Spleen (tissue), 11 donors: ENCODE data around the gene FARP1. TPM values are rescaled to one million over a fixed set of nuclear protein-coding genes. Genes with fewer than 3 reads are reported as not detected.
A peak's percentile ranks its signal among the peaks of the same experiment; 100 is the strongest.

Experiments
- DNase-seq: peaks from one replicate; pipeline ENCODE4 v3.0.0-alpha.2; 2020
- H3K27ac ChIP-seq, 8 donors: fragments of 200-600 bp; sonication (generic) in 7 of 8; 1 replicate in 4 of 8; 2 replicates in 4 of 8; pipeline versions ENCODE4 v1.5.0 to v1.8.0; 2016 to 2021; ENCODE audit warnings: inconsistent platforms in 4 of 8, mild to moderate bottlenecking in 4 of 8, moderate library complexity in 1 of 8
- H3K27me3 ChIP-seq, 7 donors: fragments of 200-600 bp; sonication (generic) in 6 of 7; replicated peaks in 1 of 7; 1 replicate in 4 of 7; 2 replicates in 3 of 7; pipeline versions ENCODE4 v1.5.0 to v1.8.0; 2016 to 2021; ENCODE audit warnings: inconsistent platforms in 3 of 7, mild to moderate bottlenecking in 1 of 7
- H3K36me3 ChIP-seq, 6 donors: fragments of 200-600 bp; sonication (generic) in 5 of 6; 1 replicate in 4 of 6; 2 replicates in 2 of 6; pipeline versions ENCODE4 v1.5.0 to v1.8.0; 2016 to 2021; ENCODE audit warnings: inconsistent platforms in 2 of 6
- H3K4me1 ChIP-seq, 6 donors: fragments of 200-600 bp; sonication (generic) in 5 of 6; 1 replicate in 3 of 6; 2 replicates in 3 of 6; pipeline versions ENCODE4 v1.5.0 to v1.8.0; 2016 to 2021; ENCODE audit warnings: inconsistent platforms in 3 of 6
- H3K4me3 ChIP-seq, 8 donors: fragments of 200-600 bp; sonication (generic) in 7 of 8; 1 replicate in 4 of 8; 2 replicates in 4 of 8; pipeline versions ENCODE4 v1.5.0 to v1.8.0; 2016 to 2021; ENCODE audit warnings: inconsistent platforms in 4 of 8, mild to moderate bottlenecking in 4 of 8, moderate library complexity in 2 of 8
- H3K9me3 ChIP-seq, 8 donors: fragments of 200-600 bp; sonication (generic) in 7 of 8; 1 replicate in 4 of 8; 2 replicates in 4 of 8; pipeline versions ENCODE4 v1.5.0 to v1.8.0; 2016 to 2021; ENCODE audit warnings: inconsistent platforms in 4 of 8
- POLR2A ChIP-seq, 3 donors: fragments of 450-650 bp; IDR thresholded peaks; one replicate each; pipeline ENCODE4 v1.5.1; 2017; ENCODE audit warnings: antibody characterized with exemption in 3 of 3, mild to moderate bottlenecking in 1 of 3
- POLR2AphosphoS5 ChIP-seq, 3 donors: sonication (generic); formaldehyde crosslinking; IDR thresholded peaks; one replicate each; pipeline ENCODE4 v1.5.1; 2017; ENCODE audit warnings: antibody characterized with exemption in 3 of 3
- WGBS, 5 donors: extraction: QIAGEN DNeasy Blood & Tissue Kit in 3 of 5; methylation state at CpG; one replicate each; pipeline versions ENCODE4 v1.1.5 to v1.1.7; 2013 to 2018; 5-methylcytosine and 5-hydroxymethylcytosine counted together
- intact Hi-C: fragments of 100-400 bp; cut with DNase I; formaldehyde crosslinking; loops from one replicate; pipeline ENCODE4 v1.15.0; 2023; ENCODE audit warnings: low total_unique reads
- polyA plus RNA-seq, 3 donors: library from polyadenylated mRNA; stranded (reverse); fragments of 200-250 nt; gene quantifications; one replicate each; pipeline ENCODE4 v1.2.1, GENCODE V29; 2013
- total RNA-seq, 7 donors: library from RNA; depleted of rRNA in 3 of 7; stranded (reverse); fragments of >200 nt in 3 of 7; fragmentation: NEBNext Ultra II Directional in 4 of 7; extraction: Animal tissue kit (Norgen Biotek cat#: 25700) in 4 of 7; gene quantifications; one replicate each; pipeline versions ENCODE4 v1.1.0 to v1.2.1, GENCODE V29; 2016 to 2021
- TF ChIP-seq, protein P1 (sequence below), 11 experiments: fragments of 200-600 bp in 7 of 11; fragments of 450-650 bp in 4 of 11; sonication (generic) in 4 of 11; IDR thresholded peaks in 8 of 11; conservative IDR thresholded peaks in 3 of 11; 1 replicate in 7 of 11; 2 replicates in 4 of 11; pipeline versions ENCODE4 v1.4.0 to v1.8.0; 2016 to 2021; ENCODE audit warnings: antibody characterized with exemption in 11 of 11, inconsistent platforms in 4 of 11, mild to moderate bottlenecking in 1 of 11
- donor health status: healthy with polysubstance abuse.
- donor health status: DM: no; HTN: no; CAD: no; lungs with moderate emphysema.
- donor health status: DM: no; HTN: no; CAD: no.
- donor health status: Bipolar disorder and iron deficiency.
- donor health status: healthy.
- donor health status: DM: no; HTN: no; CAD: no.
- donor health status: DM: yes; HTN: yes; CAD: no.

The FARP1 gene
- total and polyA plus RNA-seq, 10 donors = 3.7 to 60.9 (median 33.0) TPM

GRCh38 chr13:98487016-98487415 is 344.1 kb downstream of the FARP1 start:
- Histone ChIP-seq H3K4me3 (no peak overlapping the region), H3K27me3 (no peaks in the 10 kb centered on the region), H3K36me3 (peaks cover 0 to 6% (median 0%) of the 10 kb centered on the region in 6 donors), H3K9me3 (no peaks in the 10 kb centered on the region), H3K4me1 (peaks cover 53 to 100% (median 96%) of the 10 kb centered on the region in 6 donors), H3K27ac (no peak overlapping the region)
- TF ChIP-seq, protein P1, sequence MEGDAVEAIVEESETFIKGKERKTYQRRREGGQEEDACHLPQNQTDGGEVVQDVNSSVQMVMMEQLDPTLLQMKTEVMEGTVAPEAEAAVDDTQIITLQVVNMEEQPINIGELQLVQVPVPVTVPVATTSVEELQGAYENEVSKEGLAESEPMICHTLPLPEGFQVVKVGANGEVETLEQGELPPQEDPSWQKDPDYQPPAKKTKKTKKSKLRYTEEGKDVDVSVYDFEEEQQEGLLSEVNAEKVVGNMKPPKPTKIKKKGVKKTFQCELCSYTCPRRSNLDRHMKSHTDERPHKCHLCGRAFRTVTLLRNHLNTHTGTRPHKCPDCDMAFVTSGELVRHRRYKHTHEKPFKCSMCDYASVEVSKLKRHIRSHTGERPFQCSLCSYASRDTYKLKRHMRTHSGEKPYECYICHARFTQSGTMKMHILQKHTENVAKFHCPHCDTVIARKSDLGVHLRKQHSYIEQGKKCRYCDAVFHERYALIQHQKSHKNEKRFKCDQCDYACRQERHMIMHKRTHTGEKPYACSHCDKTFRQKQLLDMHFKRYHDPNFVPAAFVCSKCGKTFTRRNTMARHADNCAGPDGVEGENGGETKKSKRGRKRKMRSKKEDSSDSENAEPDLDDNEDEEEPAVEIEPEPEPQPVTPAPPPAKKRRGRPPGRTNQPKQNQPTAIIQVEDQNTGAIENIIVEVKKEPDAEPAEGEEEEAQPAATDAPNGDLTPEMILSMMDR (IDR thresholded peaks at IDR 0.05 in 8 of 11, conservative IDR thresholded peaks at IDR 0.05 in 3 of 11) = no peak
- TF ChIP-seq POLR2AphosphoS5 (IDR thresholded peaks at IDR 0.05) (no peak), POLR2A (IDR thresholded peaks at IDR 0.05) (no peak)
- DNase-seq = no peak
- intact Hi-C loops = no loop called here
- WGBS, 5 donors = 91 to 97% (median 93%) methylated on average over 5 of the region's 5 CpGs

DNA sequence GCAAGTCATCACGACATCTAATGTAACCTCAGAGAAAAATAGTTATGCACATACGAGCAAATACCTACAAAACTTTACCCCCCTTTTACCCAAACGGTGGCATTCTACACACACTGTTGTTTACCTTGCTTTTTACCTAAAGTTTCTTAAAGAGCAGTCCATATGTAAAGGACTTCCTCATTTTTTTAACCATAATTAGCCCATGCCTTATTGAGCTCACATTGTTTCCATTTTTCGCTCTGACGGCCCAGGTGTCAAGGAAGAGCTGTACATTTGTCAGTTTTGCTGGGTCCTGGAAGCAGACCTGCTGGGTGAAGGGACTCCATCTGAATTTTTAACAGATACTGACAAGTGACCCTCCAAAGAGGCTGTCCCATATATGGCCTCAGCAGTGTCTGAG is 344.6 kb downstream of the FARP1 start:
- Histone ChIP-seq H3K27me3 (no peaks in the 10 kb centered on the region), H3K4me3 (no peak overlapping the region), H3K4me1 (peaks cover 57 to 100% (median 96%) of the 10 kb centered on the region in 6 donors), H3K36me3 (peaks cover 0 to 6% (median 0%) of the 10 kb centered on the region in 6 donors), H3K27ac (no peak overlapping the region), H3K9me3 (no peaks in the 10 kb centered on the region)
- no peak for DNase-seq
- WGBS, 5 donors = 59 to 70% (median 62%) methylated on average over 5 of the region's 5 CpGs
- TF ChIP-seq, protein P1 (IDR thresholded peaks at IDR 0.05 in 8 of 11, conservative IDR thresholded peaks at IDR 0.05 in 3 of 11) = no peak
- TF ChIP-seq POLR2A (IDR thresholded peaks at IDR 0.05) = no peak
- intact Hi-C loops = no loop called here

DNA sequence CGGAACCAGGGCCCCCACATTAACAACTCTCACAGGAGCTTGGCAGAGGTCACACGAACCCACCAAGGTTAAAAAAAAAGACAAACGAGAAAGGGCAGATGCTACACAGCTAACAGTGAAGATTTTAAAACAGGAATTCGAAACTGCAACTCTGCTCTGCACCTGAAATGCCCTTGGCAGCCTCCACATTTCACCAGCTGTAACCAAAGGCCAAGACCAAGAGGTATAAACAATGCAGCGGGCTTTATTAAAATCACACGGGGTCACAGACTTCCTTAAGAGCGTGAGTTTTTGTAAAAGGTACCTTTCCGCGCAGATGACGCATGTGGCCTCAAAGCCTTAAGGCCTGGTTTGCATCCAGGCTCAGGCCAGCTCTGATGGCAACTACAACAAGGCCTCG is 345.8 kb downstream of the FARP1 start:
- Histone ChIP-seq H3K36me3 (peaks cover 0 to 6% (median 0%) of the 10 kb centered on the region in 6 donors), H3K4me1 (peaks cover 49 to 100% (median 94%) of the 10 kb centered on the region in 6 donors), H3K9me3 (no peaks in the 10 kb centered on the region), H3K27me3 (no peaks in the 10 kb centered on the region), H3K27ac (peak overlapping the region in 5 of 8 donors; percentile 20 to 55 (median 49)), H3K4me3 (no peak overlapping the region)
- intact Hi-C loops = no loop called here
- WGBS, 5 donors = 68 to 87% (median 77%) methylated on average over 11 of the region's 11 CpGs
- TF ChIP-seq, protein P1 (IDR thresholded peaks at IDR 0.05 in 8 of 11, conservative IDR thresholded peaks at IDR 0.05 in 3 of 11) = no peak
- TF ChIP-seq POLR2A (IDR thresholded peaks at IDR 0.05) (no peak), POLR2AphosphoS5 (IDR thresholded peaks at IDR 0.05) (no peak)
- DNase-seq = no peak

DNA sequence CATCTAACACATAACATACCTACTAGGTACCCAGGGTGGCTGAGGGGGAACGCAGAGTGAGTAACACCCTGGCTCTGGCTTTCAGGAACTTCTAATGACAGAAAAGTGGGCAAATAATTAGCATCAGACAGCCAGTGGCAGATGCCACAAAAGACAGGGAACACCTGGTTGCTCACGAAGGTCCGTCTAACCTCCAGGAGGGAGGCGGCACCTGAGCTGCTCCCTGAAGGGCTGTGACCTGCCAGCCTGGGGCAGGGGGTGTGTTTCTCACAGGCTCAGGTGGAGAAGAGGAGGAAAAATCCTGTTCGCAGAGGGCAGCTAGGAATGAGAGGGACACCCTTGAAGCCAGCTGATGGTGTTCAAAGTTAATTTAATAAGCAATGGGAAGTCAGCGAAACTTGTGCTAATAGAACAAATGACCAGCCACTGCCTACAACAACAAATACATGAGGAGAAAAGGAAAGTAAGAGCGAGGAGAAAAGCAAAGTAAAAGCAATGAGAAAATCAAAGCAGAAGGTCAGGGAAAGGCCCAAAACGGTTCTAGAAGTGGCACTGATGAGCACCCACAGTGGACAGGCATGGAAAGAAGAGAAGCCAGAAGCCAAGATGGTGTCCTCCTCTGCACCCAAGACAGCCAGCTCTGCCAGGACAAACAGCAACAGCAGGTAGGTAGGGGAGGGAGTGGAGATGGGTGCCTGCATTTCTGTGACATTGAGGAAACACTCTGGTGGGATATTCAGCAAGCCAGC is 346.7 kb downstream of the FARP1 start:
- H3K4me1 ChIP-seq = peaks cover 40 to 96% (median 87%) of the 10 kb centered on the region in 6 donors
- DNase-seq = no peak
- intact Hi-C loops = no loop called here
- H3K27ac ChIP-seq = peak overlapping the region in 7 of 8 donors; percentile 11 to 55 (median 38)
- TF ChIP-seq POLR2A (IDR thresholded peaks at IDR 0.05) (no peak), POLR2AphosphoS5 (IDR thresholded peaks at IDR 0.05) (no peak)
- TF ChIP-seq, protein P1 (IDR thresholded peaks at IDR 0.05 in 8 of 11, conservative IDR thresholded peaks at IDR 0.05 in 3 of 11) = no peak
- 75 to 82% (median 81%) methylated on average over 8 of the region's 8 CpGs for WGBS, 5 donors
- H3K27me3 ChIP-seq = no peaks in the 10 kb centered on the region
- H3K36me3 ChIP-seq = peaks cover 0 to 7% (median 0%) of the 10 kb centered on the region in 6 donors
- no peak overlapping the region for H3K4me3 ChIP-seq
- no peaks in the 10 kb centered on the region for H3K9me3 ChIP-seq
